HG03439 (cell line): Measurements from ENCODE around the gene APPBP2.

ENCODE experiments used
- ATAC-seq: cut with Tn5 transposase; IDR thresholded peaks from one replicate; pipeline ENCODE4 v1.9.1; 2021; ENCODE audit warnings: mild to moderate bottlenecking, moderate library complexity; ENCODE audit not compliant: unreplicated experiment

Gene APPBP2

DNA sequence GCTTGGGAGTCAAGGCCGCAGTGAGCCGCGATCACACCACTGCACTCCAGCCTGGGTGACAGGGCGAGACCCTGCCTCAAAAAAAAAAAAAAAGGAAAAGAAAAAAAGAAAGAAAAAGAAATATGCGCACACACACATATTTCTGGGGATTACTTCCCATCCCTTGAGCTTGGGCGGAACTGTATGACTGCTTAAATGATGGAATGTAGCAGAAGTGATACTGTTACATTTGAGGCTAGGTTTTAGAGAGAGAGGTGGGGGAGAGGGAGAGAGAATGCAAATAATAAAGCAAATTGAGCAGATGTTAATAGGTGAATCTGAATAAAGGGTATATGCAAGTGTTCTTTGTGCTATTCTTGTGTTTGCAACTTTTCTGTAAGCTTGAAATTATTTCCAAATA, 122.1 kb downstream of the APPBP2 start:
- ATAC-seq = no peak

DNA sequence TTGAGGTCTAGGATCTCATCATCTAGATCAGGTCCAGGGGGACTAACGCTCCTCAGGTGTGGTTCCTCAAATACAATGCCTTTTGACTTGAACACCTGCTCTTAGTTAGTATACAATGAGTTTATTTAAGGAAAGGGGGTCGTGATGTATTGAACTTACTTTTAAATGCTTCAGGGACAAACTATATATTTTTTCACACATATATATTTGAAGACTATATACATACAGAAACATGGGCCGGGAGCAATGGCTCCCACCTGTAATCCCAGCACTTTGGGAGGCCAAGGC, 122.6 kb downstream of the APPBP2 start:
- no peak for ATAC-seq

DNA sequence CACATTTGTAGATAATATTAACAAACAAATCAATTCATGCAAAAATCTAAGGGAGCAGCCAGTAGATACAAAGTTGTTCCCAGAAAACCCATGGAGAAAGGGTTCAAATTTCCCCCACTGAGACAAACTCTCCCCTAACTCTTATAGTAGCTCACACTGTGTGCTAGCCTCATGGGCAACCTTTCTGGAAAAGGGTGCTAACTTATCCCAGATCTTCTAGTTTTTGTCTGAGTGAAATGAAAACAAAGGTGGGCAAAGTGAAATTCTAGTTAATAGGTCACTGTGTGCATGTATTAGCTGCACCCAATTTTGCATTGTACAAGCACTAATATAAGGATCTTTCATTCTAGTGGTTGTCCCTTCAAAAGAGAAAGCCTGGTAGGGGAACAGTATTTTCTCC, 124.2 kb downstream of the APPBP2 start:
- no peak for ATAC-seq

DNA sequence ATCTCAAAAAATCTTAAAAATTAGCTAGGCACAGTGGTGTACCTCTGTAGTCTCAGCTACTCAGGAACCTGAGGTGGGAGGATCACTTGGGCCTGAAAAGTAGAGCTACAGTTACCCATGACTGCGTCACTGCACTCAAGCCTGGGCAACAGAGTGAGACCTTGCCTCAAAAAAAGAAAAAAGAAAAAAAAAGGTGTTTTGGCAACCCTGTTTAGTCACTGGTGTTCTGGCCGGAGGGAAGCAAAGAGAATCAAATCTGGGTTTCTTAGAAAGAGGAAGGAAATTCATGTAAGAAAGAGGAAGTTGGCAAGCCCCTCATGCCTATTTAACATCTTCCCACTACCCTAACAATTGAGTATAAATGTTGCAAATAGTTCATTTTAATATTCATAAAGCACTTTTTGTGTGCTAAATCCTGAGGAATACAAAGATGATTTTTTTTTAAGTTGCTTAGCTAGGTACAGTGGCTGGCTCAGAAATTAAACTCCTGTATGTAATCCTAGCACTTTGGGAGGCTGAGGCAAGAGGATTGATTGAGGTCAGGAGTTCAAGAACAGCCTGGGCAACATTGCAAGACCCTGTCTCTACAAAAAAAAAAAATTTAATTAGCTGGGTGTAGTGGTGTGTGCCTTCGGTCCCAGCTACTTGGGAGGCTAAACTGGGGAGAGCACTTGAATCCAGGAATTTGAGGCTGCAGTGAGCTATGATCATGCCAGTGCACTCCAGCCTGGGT, 127.6 kb downstream of the APPBP2 start:
- ATAC-seq = no peak

DNA sequence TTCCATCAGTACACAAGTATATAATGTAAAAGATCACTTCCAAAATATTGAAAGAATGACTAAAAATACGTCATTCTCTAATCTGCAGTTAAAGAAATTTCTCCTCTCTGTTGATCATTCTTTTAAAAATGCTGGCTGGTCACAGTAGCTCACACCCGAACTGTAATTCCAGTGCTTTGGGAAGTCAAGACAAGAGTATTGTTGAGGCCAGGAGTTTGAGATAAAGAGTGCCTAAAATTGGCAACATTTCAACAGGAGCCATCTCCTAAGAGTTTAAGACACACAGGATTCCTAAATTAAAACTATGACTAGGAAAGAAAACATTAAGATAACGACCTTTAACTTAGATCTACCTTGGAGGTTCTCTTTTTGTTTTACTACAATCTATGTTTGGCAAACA, 129.6 kb downstream of the APPBP2 start:
- no peak for ATAC-seq

DNA sequence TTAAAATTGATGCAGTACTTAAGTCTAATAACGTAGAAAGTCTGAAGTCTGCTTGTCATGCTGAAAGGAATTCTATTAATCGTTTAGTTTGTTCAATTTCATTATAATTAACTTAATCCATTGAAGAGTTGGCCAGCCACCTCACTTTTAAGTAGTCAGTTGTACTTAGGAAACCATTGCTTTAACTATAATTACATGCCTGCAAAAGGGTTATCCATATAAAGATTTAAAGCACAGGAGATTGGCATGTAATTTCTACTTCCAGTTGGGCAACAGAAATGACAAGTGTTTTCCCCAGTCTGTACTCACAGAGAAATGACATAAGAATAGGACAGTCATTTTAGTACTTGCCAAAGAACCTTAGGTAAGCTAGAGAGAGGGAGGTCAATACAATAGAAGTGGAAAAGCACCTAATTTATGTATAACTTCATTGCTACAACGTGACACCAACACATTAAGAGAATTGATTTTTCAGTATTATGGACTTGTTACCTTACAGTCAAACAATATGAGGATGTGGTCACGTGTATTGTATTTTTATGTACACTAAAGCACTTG, 130.5 kb downstream of the APPBP2 start:
- ATAC-seq = no peak

DNA sequence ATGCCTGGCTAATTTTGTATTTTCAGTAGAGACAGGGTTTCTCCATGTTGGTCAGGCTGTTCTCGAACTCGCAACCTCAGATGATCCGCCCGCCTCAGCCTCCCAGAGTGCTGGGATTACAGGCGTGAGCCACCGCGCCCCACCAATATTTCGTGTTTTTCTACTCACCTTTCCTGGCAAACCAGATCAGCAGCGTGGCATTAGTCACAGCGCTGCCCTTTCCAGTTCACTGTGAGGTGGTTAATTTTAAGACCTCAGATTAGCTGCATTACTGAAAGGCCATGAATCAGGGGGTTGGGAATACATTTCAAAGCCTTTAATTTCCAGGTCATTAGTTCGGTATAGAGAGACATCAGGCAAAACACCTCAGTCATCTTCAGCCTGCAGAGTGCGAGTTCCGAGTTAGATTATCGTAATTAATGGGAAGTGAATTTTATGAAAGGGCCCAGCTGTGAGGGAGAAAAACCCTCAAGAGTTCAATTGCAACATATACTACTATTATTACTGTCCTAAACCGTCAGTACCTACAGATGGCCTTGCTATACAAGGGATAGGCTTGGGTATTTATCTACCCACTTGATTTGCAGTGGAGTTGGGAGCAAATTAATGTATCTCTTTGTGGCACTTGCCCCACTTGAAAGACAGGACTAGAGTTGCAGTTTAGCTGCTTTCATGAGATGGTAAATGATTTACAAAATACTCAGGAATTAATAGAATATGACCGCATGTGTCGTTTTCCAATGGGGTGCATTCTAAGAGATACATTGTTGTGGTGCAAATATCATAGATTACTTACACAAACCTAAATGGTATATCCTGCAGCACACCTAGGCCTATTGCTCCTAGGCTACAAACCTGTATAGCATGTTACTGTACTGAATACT, 132.0 kb downstream of the APPBP2 start:
- ATAC-seq = no peak
